HEK293 (cell line): Measurements from ENCODE around the gene GPBP1.

ENCODE experiments used
- CTCF ChIA-PET: fragments of 350-600 bp; formaldehyde crosslinking; extraction: SDS; loops from one replicate; lab custom pipeline; 2021; ENCODE audit warnings: antibody characterized with exemption; lab: Yijun Ruan, JAX
- POLR2A ChIA-PET: fragments of 300-600 bp; formaldehyde crosslinking; extraction: SDS; loops from one replicate; lab custom pipeline; 2020; ENCODE audit warnings: antibody characterized with exemption, inconsistent platforms; lab: Yijun Ruan, JAX
- H3K27ac ChIP-seq: fragments of 200-500 bp; sonication (Bioruptor generic); 2 replicates; pipeline ENCODE4 v1.5.1; 2014; ENCODE audit warnings: low read depth, low read length, control low read depth, inconsistent platforms; ENCODE audit errors: extremely low read depth
- H3K36me3 ChIP-seq, 2 experiments: fragments of 200-500 bp in 1 of 2; sonication (Bioruptor generic) in 1 of 2; 1 replicate in 1 of 2; 2 replicates in 1 of 2; pipeline ENCODE4 v1.5.1; 2014 to 2017; ENCODE audit warnings: inconsistent platforms in 2 of 2, low read length in 2 of 2; ENCODE audit not compliant: control insufficient read depth in 2 of 2, insufficient read depth in 1 of 2
- H3K4me1 ChIP-seq: fragments of 200-500 bp; sonication (Bioruptor generic); 2 replicates; pipeline ENCODE4 v1.5.1; 2014; ENCODE audit warnings: mild to moderate bottlenecking, low read length, inconsistent platforms; ENCODE audit not compliant: control insufficient read depth, insufficient read depth
- H3K4me3 ChIP-seq: 2 replicates; pipeline ENCODE4 v1.5.1; 2011; ENCODE audit warnings: low read depth, mild to moderate bottlenecking, control low read depth, low read length, moderate library complexity
- H3K9me3 ChIP-seq: fragments of 200-500 bp; sonication (Bioruptor generic); 2 replicates; pipeline ENCODE4 v1.5.1; 2014; ENCODE audit warnings: low read depth, low read length, inconsistent platforms; ENCODE audit not compliant: control insufficient read depth, insufficient read depth
- ATF2 ChIP-seq: fragments of 450-650 bp; formaldehyde crosslinking; IDR thresholded peaks from 2 replicates; pipeline ENCODE4 v1.5.1; 2016; ENCODE audit warnings: missing biosample characterization, missing genetic modification characterization, low read depth
- BCL11B ChIP-seq: fragments of 450-650 bp; formaldehyde crosslinking; IDR thresholded peaks from 2 replicates; pipeline ENCODE4 v1.5.1; 2016; ENCODE audit warnings: low read depth, missing biosample characterization, missing genetic modification characterization
- KLF16 ChIP-seq: fragments of 450-650 bp; formaldehyde crosslinking; IDR thresholded peaks from 2 replicates; pipeline ENCODE4 v1.5.1; 2017; ENCODE audit warnings: missing biosample characterization, missing genetic modification characterization
- KLF8 ChIP-seq: fragments of 450-650 bp; formaldehyde crosslinking; IDR thresholded peaks from 2 replicates; pipeline ENCODE4 v1.5.1; 2016; ENCODE audit warnings: missing biosample characterization, missing genetic modification characterization
- RBAK ChIP-seq: fragments of 450-650 bp; formaldehyde crosslinking; IDR thresholded peaks from 2 replicates; pipeline ENCODE4 v1.5.1; 2016; ENCODE audit warnings: missing biosample characterization, missing genetic modification characterization
- SCRT2 ChIP-seq: fragments of 450-650 bp; formaldehyde crosslinking; IDR thresholded peaks from 2 replicates; pipeline ENCODE4 v1.5.1; 2016; ENCODE audit warnings: missing biosample characterization, missing genetic modification characterization
- ZBTB1 ChIP-seq: fragments of 450-650 bp; formaldehyde crosslinking; IDR thresholded peaks from 2 replicates; pipeline ENCODE4 v1.5.1; 2016; ENCODE audit warnings: missing biosample characterization, missing genetic modification characterization
- ZBTB7A ChIP-seq: fragments of 450-650 bp; formaldehyde crosslinking; IDR thresholded peaks from 2 replicates; pipeline ENCODE4 v1.5.1; 2016; ENCODE audit warnings: low read depth, missing biosample characterization, missing genetic modification characterization
- ZFP69B ChIP-seq: fragments of 450-650 bp; formaldehyde crosslinking; IDR thresholded peaks from 2 replicates; pipeline ENCODE4 v1.5.1; 2016; ENCODE audit warnings: missing biosample characterization, missing genetic modification characterization
- ZNF174 ChIP-seq: fragments of 450-650 bp; formaldehyde crosslinking; IDR thresholded peaks from 2 replicates; pipeline ENCODE4 v1.5.0; 2017; ENCODE audit warnings: missing biosample characterization, mild to moderate bottlenecking, missing genetic modification characterization
- ZNF266 ChIP-seq: fragments of 450-650 bp; formaldehyde crosslinking; IDR thresholded peaks from 2 replicates; pipeline ENCODE4 v1.5.1; 2016; ENCODE audit warnings: missing biosample characterization, missing genetic modification characterization, low read depth
- ZNF362 ChIP-seq: fragments of 450-650 bp; formaldehyde crosslinking; IDR thresholded peaks from 2 replicates; pipeline ENCODE4 v1.5.1; 2016; ENCODE audit warnings: missing biosample characterization, missing genetic modification characterization
- ZNF514 ChIP-seq: fragments of 450-650 bp; formaldehyde crosslinking; IDR thresholded peaks from 2 replicates; pipeline ENCODE4 v1.5.1; 2016; ENCODE audit warnings: missing biosample characterization, missing genetic modification characterization
- ZNF521 ChIP-seq: fragments of 450-650 bp; formaldehyde crosslinking; IDR thresholded peaks from 2 replicates; pipeline ENCODE4 v1.5.1; 2017; ENCODE audit warnings: missing biosample characterization, mild to moderate bottlenecking, missing genetic modification characterization
- ZNF555 ChIP-seq: fragments of 450-650 bp; formaldehyde crosslinking; conservative IDR thresholded peaks from 2 replicates; pipeline ENCODE4 v1.5.1; 2017; ENCODE audit warnings: missing biosample characterization, mild to moderate bottlenecking, missing genetic modification characterization, inconsistent platforms
- ZNF561 ChIP-seq: fragments of 450-650 bp; IDR thresholded peaks from 2 replicates; pipeline ENCODE4 v1.5.1; 2018; ENCODE audit warnings: missing biosample characterization, missing genetic modification characterization, borderline replicate concordance
- ZNF692 ChIP-seq: fragments of 450-650 bp; formaldehyde crosslinking; IDR thresholded peaks from 2 replicates; pipeline ENCODE4 v1.5.1; 2016; ENCODE audit warnings: missing biosample characterization, missing genetic modification characterization
- ZSCAN5A ChIP-seq: fragments of 450-650 bp; formaldehyde crosslinking; IDR thresholded peaks from 2 replicates; pipeline ENCODE4 v1.5.1; 2016; ENCODE audit warnings: missing biosample characterization, missing genetic modification characterization

The GPBP1 gene

GRCh38 chr5:57210633-57211032, 36.8 kb downstream of the GPBP1 start:
- Histone ChIP-seq H3K9me3 (no peaks in the 10 kb centered on the region), H3K36me3 (peaks cover 15 to 18% of the 10 kb centered on the region in 2 experiments), H3K4me1 (0 out of 2 replicates have a peak, but pooled peaks cover 2% of the 10 kb centered on the region), H3K4me3 (no peak overlapping the region), H3K27ac (no peak overlapping the region)
- TF ChIP-seq ZNF561, result no peak
- no peak for TF ChIP-seq ZBTB7A (tag by site-specific recombination)
- TF ChIP-seq RBAK (tag by site-specific recombination), result no peak
- no peak for TF ChIP-seq ZNF266 (tag by site-specific recombination)
- POLR2A ChIA-PET, result no interaction called here
- CTCF ChIA-PET, result interaction anchor here (1.2 kb wide), 1 partner anchor 12 kb away, joined by 3 read pairs; no protein-coding TSS in a partner anchor

GRCh38 chr5:57211039-57211438, 37.2 kb downstream of the GPBP1 start:
- CTCF ChIA-PET, result no interaction called here

GRCh38 chr5:57215629-57216195, 41.9 kb downstream of the GPBP1 start:
- CTCF ChIA-PET, result interaction anchor here (0.5 to 1.5 kb wide), 5 partner anchors 9 to 315 kb away, joined by 3 to 7 read pairs (median 5); no protein-coding TSS in a partner anchor
- H3K27ac ChIP-seq, result no peak overlapping the region
- peaks cover 33 to 34% of the 10 kb centered on the region in 2 experiments for H3K36me3 ChIP-seq
- POLR2A ChIA-PET, result no interaction called here
- no peak for TF ChIP-seq ZNF514 (tag by site-specific recombination)
- no peak for TF ChIP-seq ZNF174
- no peak for TF ChIP-seq BCL11B (tag by site-specific recombination)
- no peak for TF ChIP-seq ATF2 (tag by site-specific recombination)
- no peak for TF ChIP-seq ZNF692
- H3K4me3 ChIP-seq, result no peak overlapping the region
- H3K4me1 ChIP-seq, result no peaks in the 10 kb centered on the region
- H3K9me3 ChIP-seq, result no peaks in the 10 kb centered on the region

More at GRCh38 chr5:57211039-57211438, 37.2 kb downstream of the GPBP1 start:
- H3K9me3 ChIP-seq, result no peaks in the 10 kb centered on the region
- peaks cover 15 to 22% of the 10 kb centered on the region in 2 experiments for H3K36me3 ChIP-seq
- H3K27ac ChIP-seq, result no peak overlapping the region
- POLR2A ChIA-PET, result no interaction called here
- H3K4me3 ChIP-seq, result no peak overlapping the region
- 0 out of 2 replicates have a peak, but pooled peaks cover 2% of the 10 kb centered on the region for H3K4me1 ChIP-seq
- TF ChIP-seq ZBTB1 (no peak), ZNF362 (tag by site-specific recombination) (0 out of 2 replicates have a peak, but pooled peaks have one; percentile 19)
- TF ChIP-seq, all 188 proteins: peak for 1

- no peak overlapping the region for H3K4me3 ChIP-seq
- H3K36me3 ChIP-seq, result peaks cover 30 to 34% of the 10 kb centered on the region in 2 experiments
- TF ChIP-seq SCRT2 (tag by site-specific recombination), result no peak
- no peak for TF ChIP-seq KLF16
- TF ChIP-seq ZFP69B (tag by site-specific recombination), result no peak
- TF ChIP-seq KLF8 (tag by site-specific recombination), result no peak
- TF ChIP-seq ZNF555 (tag by site-specific recombination), result no peak
- TF ChIP-seq ZNF521 (tag by site-specific recombination), result no peak
- no peak for TF ChIP-seq ZSCAN5A
- TF ChIP-seq ZNF174, result no peak
Observed at GRCh38 chr5:57216714-57217113, 42.9 kb downstream of the GPBP1 start.

More at GRCh38 chr5:57216714-57217113, 42.9 kb downstream of the GPBP1 start:
- Histone ChIP-seq H3K4me1 (no peaks in the 10 kb centered on the region), H3K27ac (no peak overlapping the region), H3K9me3 (no peaks in the 10 kb centered on the region)
- POLR2A ChIA-PET, result no interaction called here
- CTCF ChIA-PET, result interaction anchor here (0.7 to 1.5 kb wide), 4 partner anchors 78 to 263 kb away, joined by 3 to 6 read pairs (median 4); no protein-coding TSS in a partner anchor
